Hepatocyte (in vitro differentiated cells): ENCODE data around the gene MAP3K10. TPM values are rescaled to one million over a fixed set of nuclear protein-coding genes. Genes with fewer than 3 reads are reported as not detected.

Experiments used
- DNase-seq: peaks from one replicate; pipeline ENCODE4 v3.0.0-alpha.2; 2016; ENCODE audit warnings: low spot score
- H2AFZ ChIP-seq: fragments of 200-600 bp; sonication (generic); 2 replicates; pipeline ENCODE4 v1.6.0; 2016; ENCODE audit warnings: antibody characterized with exemption, mild to moderate bottlenecking
- H3K27ac ChIP-seq: fragments of 200-600 bp; sonication (generic); 2 replicates; pipeline ENCODE4 v1.5.1; 2016; ENCODE audit warnings: mild to moderate bottlenecking
- H3K27me3 ChIP-seq: fragments of 200-600 bp; sonication (generic); 2 replicates; pipeline ENCODE4 v1.6.1; 2016
- H3K36me3 ChIP-seq: fragments of 200-600 bp; sonication (generic); replicated peaks from 2 replicates; pipeline ENCODE4 v1.5.1; 2016; ENCODE audit warnings: low read depth; ENCODE audit not compliant: insufficient read depth
- H3K4me1 ChIP-seq: fragments of 200-600 bp; sonication (generic); 2 replicates; pipeline ENCODE4 v1.5.1; 2016; ENCODE audit warnings: mild to moderate bottlenecking, moderate library complexity; ENCODE audit not compliant: insufficient read depth
- H3K4me2 ChIP-seq: fragments of 200-600 bp; sonication (generic); 2 replicates; pipeline ENCODE4 v1.6.0; 2016
- H3K4me3 ChIP-seq: fragments of 200-600 bp; sonication (generic); 2 replicates; pipeline ENCODE4 v1.5.1; 2016; ENCODE audit warnings: mild to moderate bottlenecking
- H3K79me2 ChIP-seq: fragments of 200-600 bp; sonication (generic); 2 replicates; pipeline ENCODE4 v1.6.0; 2017; ENCODE audit warnings: mild to moderate bottlenecking
- H3K9me2 ChIP-seq: fragments of 200-600 bp; sonication (generic); replicated peaks from 2 replicates; pipeline ENCODE4 v1.6.0; 2017; ENCODE audit warnings: mild to moderate bottlenecking; ENCODE audit not compliant: insufficient read depth
- H3K9me3 ChIP-seq: fragments of 200-600 bp; sonication (generic); 2 replicates; pipeline ENCODE4 v1.5.1; 2016; ENCODE audit warnings: low read depth, mild to moderate bottlenecking
- H4K20me1 ChIP-seq: fragments of 200-600 bp; sonication (generic); 2 replicates; pipeline ENCODE4 v1.6.0; 2016; ENCODE audit warnings: mild to moderate bottlenecking; ENCODE audit not compliant: insufficient read depth, poor library complexity, severe bottlenecking
- CTCF ChIP-seq: fragments of 200-600 bp; sonication (generic); IDR thresholded peaks from 2 replicates; pipeline ENCODE4 v1.5.1; 2016; ENCODE audit warnings: antibody characterized with exemption, mild to moderate bottlenecking; ENCODE audit not compliant: poor library complexity
- EZH2 ChIP-seq: fragments of 200-600 bp; sonication (generic); IDR thresholded peaks from 2 replicates; pipeline ENCODE4 v1.6.1; 2016; ENCODE audit warnings: antibody characterized with exemption, mild to moderate bottlenecking, borderline replicate concordance
- EZH2phosphoT487 ChIP-seq: fragments of 200-600 bp; sonication (generic); IDR thresholded peaks from one replicate; pipeline ENCODE4 v1.6.1; 2018; ENCODE audit warnings: antibody characterized with exemption, mild to moderate bottlenecking, low read depth, moderate library complexity; ENCODE audit not compliant: unreplicated experiment, severe bottlenecking
- WGBS: methylation state at CpG from one replicate; pipeline ENCODE4 v1.1.6; 2016; ENCODE audit warnings: low lambda C conversion rate; ENCODE audit errors: missing lambda C conversion rate; 5-methylcytosine and 5-hydroxymethylcytosine counted together
- polyA plus RNA-seq: library from polyadenylated mRNA; unstranded; fragments of >200 nt; fragmentation: Nextera tagmentation; extraction: Ambion mirVana; gene quantifications from 2 replicates; pipeline ENCODE4 v1.2.1, GENCODE V29; 2016
- total RNA-seq: library from RNA; depleted of rRNA; stranded (reverse); fragments of >200 nt; gene quantifications from 2 replicates; pipeline ENCODE4 v1.2.3, GENCODE V29; 2014

Gene MAP3K10
- total and polyA plus RNA-seq, 2 experiments from 2014 or later, result 6.1 to 9.1 TPM

DNA sequence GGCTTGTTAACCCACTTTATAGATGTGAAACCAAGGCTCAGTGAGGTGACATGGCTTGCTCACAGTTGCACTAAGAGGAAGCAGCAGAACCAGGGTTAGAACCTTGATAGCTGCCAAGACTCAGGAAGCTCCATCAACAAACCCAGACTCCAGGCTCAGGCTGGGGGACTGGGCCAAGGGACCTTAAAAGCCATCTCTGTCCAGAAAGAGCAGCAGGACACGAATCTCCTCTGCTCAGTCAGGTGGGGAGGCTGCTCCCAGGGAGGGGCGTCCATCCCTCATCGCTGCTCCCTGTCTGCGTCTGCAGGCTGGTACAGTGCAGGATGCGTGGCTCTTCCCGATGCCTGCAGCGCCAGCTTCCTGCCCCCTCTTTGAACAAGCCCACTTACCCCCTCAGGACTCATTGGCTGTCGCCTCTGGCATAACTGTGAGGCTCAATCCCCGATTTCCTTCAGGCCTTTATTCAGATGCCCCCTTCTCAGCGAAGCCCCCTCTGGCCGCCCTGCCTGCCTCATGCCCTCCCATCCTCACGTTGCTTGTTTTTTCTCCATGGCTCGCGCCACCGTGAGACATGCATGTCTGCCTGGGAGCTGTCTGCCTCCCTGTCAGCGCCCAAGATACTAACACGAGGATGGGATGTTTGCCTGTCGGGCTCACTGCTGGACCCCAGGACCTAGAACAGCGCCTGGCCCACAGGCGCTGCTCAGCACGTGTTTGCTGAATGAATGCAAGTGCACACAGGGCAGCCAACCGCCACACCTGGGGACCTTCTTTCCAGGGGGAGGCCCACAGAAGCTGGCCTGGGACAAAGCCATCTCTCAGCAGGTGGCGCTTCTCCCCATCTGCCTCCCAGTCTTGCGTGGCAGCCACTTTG, 72.5 kb downstream of the MAP3K10 start:
- TF ChIP-seq CTCF (no peak), EZH2 (no peak), EZH2phosphoT487 (no peak)
- Histone ChIP-seq H3K36me3 (no peaks in the 10 kb centered on the region), H3K9me3 (no peaks in the 10 kb centered on the region), H3K4me1 (no peaks in the 10 kb centered on the region), H3K27ac (no peak overlapping the region), H2AFZ (no peak overlapping the region), H3K27me3 (no peaks in the 10 kb centered on the region), H3K79me2 (peaks cover 66% of the 10 kb centered on the region), H3K4me2 (no peak overlapping the region), H3K4me3 (no peak overlapping the region), H3K9me2 (no peaks in the 10 kb centered on the region), H4K20me1 (peaks cover 51% of the 10 kb centered on the region)
- whole genome bisulfite sequencing, result 95% methylated on average over 24 of the region's 24 CpGs
- no peak for DNase-seq

DNA sequence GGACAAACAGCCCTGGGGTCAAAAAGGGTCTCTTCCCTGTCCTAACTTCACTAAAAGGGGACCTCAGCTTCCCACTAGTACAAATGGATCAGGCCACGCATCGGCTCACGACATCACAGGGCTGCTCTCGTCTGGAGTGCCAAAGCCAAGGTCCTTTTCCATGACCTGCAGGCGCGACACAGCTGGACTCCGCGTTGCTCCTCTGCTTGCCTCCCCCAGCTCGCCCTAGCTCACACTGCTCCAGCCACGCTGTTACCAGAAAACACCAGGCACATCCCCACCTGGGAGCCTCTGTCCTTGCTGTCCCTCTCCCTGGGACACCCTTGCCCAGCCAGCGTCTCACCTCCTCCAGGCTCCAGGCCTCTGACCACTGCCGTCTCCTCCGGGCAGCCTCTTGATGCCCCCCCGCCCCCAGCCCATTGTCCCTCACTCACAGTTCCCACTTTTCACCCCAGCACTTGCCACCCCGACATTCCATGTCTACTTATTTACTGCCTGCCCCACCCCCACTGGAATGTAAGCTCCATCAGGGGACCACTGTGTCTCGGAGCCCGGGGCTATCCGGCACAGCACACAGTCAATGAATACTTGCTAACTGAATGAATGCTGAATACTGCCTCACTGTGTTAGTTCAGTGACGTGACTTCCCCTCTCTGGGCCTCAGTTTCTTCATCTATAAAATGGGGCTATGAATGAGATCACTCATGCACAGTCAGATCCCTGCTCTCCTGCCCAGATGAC, 73.3 kb downstream of the MAP3K10 start:
- peaks cover 45% of the 10 kb centered on the region for H4K20me1 ChIP-seq
- no peak overlapping the region for H2AFZ ChIP-seq
- no peak for DNase-seq
- no peak for TF ChIP-seq EZH2phosphoT487
- TF ChIP-seq CTCF, result no peak
- TF ChIP-seq EZH2, result no peak
- no peak overlapping the region for H3K4me3 ChIP-seq
- no peaks in the 10 kb centered on the region for H3K27me3 ChIP-seq
- H3K9me2 ChIP-seq, result no peaks in the 10 kb centered on the region
- 92% methylated on average over 17 of the region's 19 CpGs for WGBS
- no peaks in the 10 kb centered on the region for H3K4me1 ChIP-seq
- H3K79me2 ChIP-seq, result peaks cover 66% of the 10 kb centered on the region
- no peaks in the 10 kb centered on the region for H3K36me3 ChIP-seq
- no peaks in the 10 kb centered on the region for H3K9me3 ChIP-seq
- no peak overlapping the region for H3K27ac ChIP-seq
- H3K4me2 ChIP-seq, result no peak overlapping the region

Other genes with a start within 250 kb of the MAP3K10 start
- 81.5 and 85.4 TPM in 2 replicates for gene PSMC4, start 220.3 kb upstream of the MAP3K10 start, total RNA-seq
- 94.7 and 99.3 TPM in 2 replicates for gene PSMC4, start 220.3 kb upstream of the MAP3K10 start, polyA plus RNA-seq
- 1.6 and 1.8 TPM in 2 replicates for gene ZNF546, start 194.4 kb upstream of the MAP3K10 start, total RNA-seq
- 1.1 and 1.7 TPM in 2 replicates for gene ZNF546, start 194.4 kb upstream of the MAP3K10 start, polyA plus RNA-seq
- gene ZNF780B, start 135.2 kb upstream of the MAP3K10 start, total RNA-seq, result 11.5 and 13.4 TPM in 2 replicates
- 3.1 and 4.7 TPM in 2 replicates for gene ZNF780B, start 135.2 kb upstream of the MAP3K10 start, polyA plus RNA-seq
- gene ZNF780A, start 100.5 kb upstream of the MAP3K10 start, total RNA-seq, result 7.3 and 14.9 TPM in 2 replicates
- 4.4 and 6.0 TPM in 2 replicates for gene ZNF780A, start 100.5 kb upstream of the MAP3K10 start, polyA plus RNA-seq
- not detected in 2 replicates for gene TTC9B, start 27.0 kb downstream of the MAP3K10 start, total RNA-seq
- gene TTC9B, start 27.0 kb downstream of the MAP3K10 start, polyA plus RNA-seq, result 0.21 and 0.33 TPM in 2 replicates
- gene CCNP, start 35.3 kb downstream of the MAP3K10 start, total RNA-seq, result 0.12 TPM in 1 of 2 replicates, not detected in the other
- 0.52 TPM in 1 of 2 replicates, not detected in the other for gene CCNP, start 35.3 kb downstream of the MAP3K10 start, polyA plus RNA-seq
- gene AKT2, start 93.9 kb downstream of the MAP3K10 start, total RNA-seq, result 103 and 106 TPM in 2 replicates
- 53.7 and 54.9 TPM in 2 replicates for gene AKT2, start 93.9 kb downstream of the MAP3K10 start, polyA plus RNA-seq
- 7.4 and 9.7 TPM in 2 replicates for gene C19orf47, start 157.0 kb downstream of the MAP3K10 start, total RNA-seq
- 9.3 and 9.8 TPM in 2 replicates for gene C19orf47, start 157.0 kb downstream of the MAP3K10 start, polyA plus RNA-seq
- 668 and 805 TPM in 2 replicates for gene PLD3, start 157.3 kb downstream of the MAP3K10 start, total RNA-seq
- gene PLD3, start 157.3 kb downstream of the MAP3K10 start, polyA plus RNA-seq, result 1,297 and 1,400 TPM in 2 replicates
- 0.07 and 0.08 TPM in 2 replicates for gene HIPK4, start 198.8 kb downstream of the MAP3K10 start, total RNA-seq
- 0.13 TPM in 1 of 2 replicates, not detected in the other for gene HIPK4, start 198.8 kb downstream of the MAP3K10 start, polyA plus RNA-seq
- gene PRX, start 222.0 kb downstream of the MAP3K10 start, total RNA-seq, result 1.9 and 2.0 TPM in 2 replicates
- 0.80 and 1.4 TPM in 2 replicates for gene PRX, start 222.0 kb downstream of the MAP3K10 start, polyA plus RNA-seq
- 14.4 and 17.1 TPM in 2 replicates for gene SERTAD1, start 234.6 kb downstream of the MAP3K10 start, total RNA-seq
- gene SERTAD1, start 234.6 kb downstream of the MAP3K10 start, polyA plus RNA-seq, result 17.9 and 23.6 TPM in 2 replicates